Subcutaneous adipose tissue (tissue), 4 donors: ENCODE results near the gene HJURP. TPM values are rescaled to one million over a fixed set of nuclear protein-coding genes. Genes with fewer than 3 reads are reported as not detected.

Experiments used
- total RNA-seq, 4 donors: library from RNA; depleted of rRNA; stranded (reverse); fragments of >200 nt; gene quantifications; one replicate each; pipeline ENCODE4 v1.1.0, GENCODE V29; 2016
- TF ChIP-seq, protein P1 (sequence below): fragments of 450-650 bp; IDR thresholded peaks from one replicate; pipeline ENCODE4 v1.5.1; 2016; ENCODE audit warnings: low read depth, mild to moderate bottlenecking, control low read depth, antibody characterized with exemption, moderate library complexity

The HJURP gene
- total RNA-seq, 4 donors from 2014 or later: 1.9 to 2.0 TPM; not detected in 2

DNA sequence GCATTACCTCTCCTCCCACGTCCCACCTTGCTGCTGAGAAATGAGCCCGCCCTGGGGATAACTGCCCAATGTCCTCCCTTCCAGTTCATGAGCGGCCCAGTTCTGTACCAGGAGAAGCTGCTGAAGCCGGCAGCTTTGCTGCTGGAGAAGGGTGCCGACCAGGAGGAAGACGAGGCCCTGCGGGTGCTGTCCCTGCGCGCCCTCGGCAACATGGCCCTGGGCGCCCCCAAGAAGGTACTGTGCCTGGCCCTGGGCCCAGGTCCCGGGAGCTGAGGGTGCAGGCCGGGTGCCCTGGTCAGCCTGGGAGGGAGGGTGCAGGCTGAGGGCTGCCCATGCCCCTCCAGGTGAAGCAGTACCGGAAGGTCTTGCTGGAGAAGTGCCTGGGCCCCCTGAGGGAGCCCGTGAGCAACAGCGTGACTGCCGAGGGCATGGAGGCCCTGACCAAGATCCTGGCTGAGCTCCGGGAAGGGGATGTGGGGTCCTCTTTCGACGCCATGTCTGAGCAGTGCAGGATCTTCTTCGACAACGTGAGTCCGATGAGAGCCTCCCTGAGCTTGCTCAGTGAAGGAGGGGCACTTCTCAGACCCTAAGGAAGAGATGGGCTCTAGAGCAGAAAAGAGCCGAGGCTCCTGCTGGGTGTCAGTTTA is 25.7 kb downstream of the HJURP start:
- TF ChIP-seq, protein P1, sequence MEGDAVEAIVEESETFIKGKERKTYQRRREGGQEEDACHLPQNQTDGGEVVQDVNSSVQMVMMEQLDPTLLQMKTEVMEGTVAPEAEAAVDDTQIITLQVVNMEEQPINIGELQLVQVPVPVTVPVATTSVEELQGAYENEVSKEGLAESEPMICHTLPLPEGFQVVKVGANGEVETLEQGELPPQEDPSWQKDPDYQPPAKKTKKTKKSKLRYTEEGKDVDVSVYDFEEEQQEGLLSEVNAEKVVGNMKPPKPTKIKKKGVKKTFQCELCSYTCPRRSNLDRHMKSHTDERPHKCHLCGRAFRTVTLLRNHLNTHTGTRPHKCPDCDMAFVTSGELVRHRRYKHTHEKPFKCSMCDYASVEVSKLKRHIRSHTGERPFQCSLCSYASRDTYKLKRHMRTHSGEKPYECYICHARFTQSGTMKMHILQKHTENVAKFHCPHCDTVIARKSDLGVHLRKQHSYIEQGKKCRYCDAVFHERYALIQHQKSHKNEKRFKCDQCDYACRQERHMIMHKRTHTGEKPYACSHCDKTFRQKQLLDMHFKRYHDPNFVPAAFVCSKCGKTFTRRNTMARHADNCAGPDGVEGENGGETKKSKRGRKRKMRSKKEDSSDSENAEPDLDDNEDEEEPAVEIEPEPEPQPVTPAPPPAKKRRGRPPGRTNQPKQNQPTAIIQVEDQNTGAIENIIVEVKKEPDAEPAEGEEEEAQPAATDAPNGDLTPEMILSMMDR: no peak

DNA sequence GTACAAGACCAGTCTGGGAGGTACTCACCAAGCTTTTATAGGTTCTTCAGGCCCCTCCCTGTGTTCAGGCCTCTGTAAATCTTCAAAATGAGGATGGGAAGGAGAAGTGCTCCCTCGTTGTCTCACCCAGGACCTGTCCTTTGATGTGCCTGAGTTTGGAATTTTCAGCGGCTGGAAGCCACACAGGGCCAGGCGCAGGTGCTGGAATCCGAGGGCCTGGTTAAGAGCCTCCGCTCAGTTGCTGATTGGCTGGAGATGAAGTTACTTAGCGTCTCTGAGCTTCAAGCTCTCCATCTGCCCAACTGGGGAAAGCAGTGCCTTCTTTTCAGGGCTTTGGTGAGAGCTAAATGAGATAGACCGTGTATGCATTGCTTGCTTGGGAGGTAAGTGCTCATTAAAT is 30.0 kb downstream of the HJURP start:
- TF ChIP-seq, protein P1: no peak

DNA sequence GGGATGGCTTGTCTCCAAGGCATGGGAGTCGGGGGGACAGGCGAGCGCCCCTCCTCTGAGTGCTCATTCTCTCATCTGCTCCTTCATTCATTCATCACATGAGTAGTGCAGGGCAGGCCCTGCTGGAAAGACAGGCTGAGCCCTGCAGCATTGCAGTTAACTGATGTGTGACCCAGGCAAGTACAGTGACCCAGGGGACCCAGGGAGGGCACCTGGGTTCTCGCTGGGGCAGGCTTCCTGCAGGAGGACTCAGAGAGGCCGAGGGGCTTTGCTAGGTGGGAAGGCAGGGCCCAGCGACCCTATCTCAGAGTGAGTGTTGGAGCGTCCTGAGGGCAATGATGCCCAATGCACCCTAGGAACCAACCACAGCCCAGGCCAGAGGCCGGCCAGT is 30.6 kb downstream of the HJURP start:
- TF ChIP-seq, protein P1: no peak

DNA sequence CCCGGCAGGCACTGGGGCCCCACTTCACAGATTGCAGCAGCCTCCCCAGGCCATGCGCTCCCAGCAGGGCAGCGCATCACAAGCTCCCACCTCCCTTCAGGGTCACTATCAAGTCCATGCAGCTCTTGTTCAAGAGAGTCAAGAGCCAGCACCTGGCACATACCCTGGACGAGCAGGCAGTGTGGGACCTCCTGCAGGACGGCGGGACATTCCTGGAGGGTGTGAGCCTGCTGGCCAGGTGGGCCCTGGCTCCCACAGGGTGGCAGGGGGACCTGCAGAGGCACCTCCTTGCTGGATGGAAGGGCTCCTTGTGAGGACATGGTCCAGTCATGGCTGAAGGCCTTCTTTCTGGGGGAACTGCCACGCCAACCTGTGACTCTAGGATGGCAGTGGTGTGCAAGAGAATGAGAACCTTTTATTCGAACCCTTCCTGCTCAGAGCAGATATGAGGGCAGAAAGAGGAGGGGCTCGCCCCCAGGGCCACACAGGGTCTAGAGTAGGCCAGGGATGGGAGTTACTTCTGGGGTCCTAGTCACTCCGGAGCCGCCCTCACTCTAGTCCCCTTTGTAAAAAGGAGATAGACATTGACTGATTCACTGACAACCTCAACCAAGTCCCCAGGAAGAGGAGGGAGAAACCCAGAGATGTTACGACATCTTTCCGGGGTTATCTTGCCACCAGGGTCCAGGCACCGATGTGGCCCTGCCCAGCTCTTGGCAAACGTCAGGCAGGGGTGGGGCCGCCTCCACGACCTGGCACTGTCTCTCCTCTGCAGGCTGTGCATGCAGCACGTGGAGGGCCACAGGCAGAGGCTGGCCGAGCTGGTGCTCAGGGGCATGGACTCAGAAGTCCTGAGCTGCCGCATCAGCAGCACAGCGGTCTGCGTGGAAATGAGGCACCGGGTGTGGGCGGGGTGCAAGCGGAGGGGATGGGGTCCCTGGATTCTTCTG is 31.3 kb downstream of the HJURP start:
- TF ChIP-seq, protein P1: no peak

DNA sequence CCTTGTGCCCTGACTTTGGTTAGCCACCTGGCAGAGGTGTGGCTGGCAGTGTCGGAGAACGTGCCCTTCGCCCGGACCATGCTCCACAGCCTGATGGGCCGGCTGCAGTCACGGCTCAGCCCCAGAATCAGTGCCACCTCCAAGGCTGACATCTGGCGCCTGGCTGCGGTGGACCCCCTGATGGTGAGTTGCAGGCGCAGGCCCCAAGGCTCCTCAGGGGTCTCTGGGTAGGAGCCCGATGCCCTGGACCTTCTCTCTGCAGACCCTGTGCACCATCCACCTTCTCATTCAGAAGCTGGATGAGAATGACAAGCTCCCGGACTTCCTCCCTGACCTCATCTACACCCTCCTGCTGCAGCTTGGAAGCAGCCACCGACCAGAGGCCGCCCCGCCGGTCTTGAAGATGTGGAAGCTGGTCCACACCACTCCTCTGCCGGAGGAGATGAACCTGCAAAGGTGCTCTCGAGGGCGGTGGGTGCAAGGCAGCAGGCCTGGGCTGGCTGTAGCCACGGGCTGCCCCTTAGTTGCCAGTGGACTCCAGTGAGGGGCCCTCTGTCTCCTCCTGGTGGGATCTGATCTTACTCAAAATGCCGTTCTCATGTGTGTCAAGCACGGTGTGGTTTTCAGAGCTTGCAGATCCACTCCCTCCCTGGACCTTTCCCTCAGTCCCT is 32.1 kb downstream of the HJURP start:
- TF ChIP-seq, protein P1: no peak

DNA sequence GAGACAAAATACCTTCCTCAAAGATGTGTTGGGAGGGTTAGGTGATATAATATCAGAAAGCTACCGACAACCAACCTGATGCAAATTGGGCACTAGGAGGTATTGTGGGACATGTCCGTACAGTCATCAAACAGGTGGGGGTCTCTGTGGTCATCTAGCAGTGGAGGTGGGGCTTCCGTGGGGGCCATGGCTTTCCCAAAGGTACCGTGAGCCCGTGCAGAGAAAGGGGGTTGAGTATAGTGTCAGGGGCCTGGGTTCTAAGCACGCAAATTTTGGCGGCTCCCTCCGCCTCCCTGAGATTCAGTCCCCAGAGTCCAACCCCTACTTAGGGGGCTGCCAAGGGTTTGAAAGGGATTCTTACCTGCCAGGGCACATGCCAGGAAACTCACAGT is 32.6 kb downstream of the HJURP start:
- TF ChIP-seq, protein P1: no peak

DNA sequence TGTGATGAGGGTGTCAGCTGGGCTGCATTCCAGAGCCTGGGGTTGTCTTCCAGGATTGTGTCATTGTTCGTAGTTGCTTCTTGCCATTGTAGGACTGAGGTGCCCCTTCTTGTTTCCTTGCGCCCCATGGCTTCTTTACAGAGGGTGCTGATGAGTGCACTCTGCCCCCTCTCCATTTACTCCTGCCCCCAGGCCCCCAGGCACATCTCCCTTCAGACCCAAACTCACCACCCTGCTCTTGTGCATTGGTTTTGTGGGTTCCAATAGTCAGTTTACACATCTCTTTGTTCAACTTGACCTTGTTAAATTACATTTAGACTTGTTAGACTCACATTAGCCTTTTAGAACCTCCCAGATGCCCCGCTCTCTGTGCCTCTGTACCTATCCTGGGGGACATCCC is 33.1 kb downstream of the HJURP start:
- TF ChIP-seq, protein P1: no peak
